ENCODE data around the gene SF1.
A peak's percentile ranks its signal among the peaks of the same experiment; 100 is the strongest.

- TF ChIP-seq CTCF (IDR thresholded peaks at IDR 0.05) (peak; percentile 20 to 74 (median 56)), POLR2A (IDR thresholded peaks at IDR 0.05) (no peak)
Measured at GRCh38 chr11:64743591-64744543, 34.5 kb downstream of the SF1 start, which contains the start of gene RASGRP2.

All from adrenal gland (tissue), 5 donors.